T-cell (primary cell): ENCODE measurements around the gene ADAMTSL2. TPM values are rescaled to one million over a fixed set of nuclear protein-coding genes. Genes with fewer than 3 reads are reported as not detected.

Source experiments
- ATAC-seq, 4 experiments: fragments of 200-7000 bp in 3 of 4; fragments of 150-1000 bp in 1 of 4; cut with Tn5 transposase; replicated peaks in 1 of 4; 1 replicate in 3 of 4; 2 replicates in 1 of 4; pipeline ENCODE4 v1.10.0; 2021; ENCODE audit warnings: moderate library complexity in 3 of 4, mild to moderate bottlenecking in 2 of 4, moderate number of reproducible peaks in 1 of 4
- CTCF ChIA-PET, 2 donors: fragments of 300-600 bp; sonication (Branson Sonifier 250); formaldehyde crosslinking; loops; one replicate each; lab custom pipeline; 2022; ENCODE audit warnings: antibody characterized with exemption in 2 of 2; lab: Charles Lee
- POLR2A ChIA-PET, 2 donors: fragments of 300-600 bp; sonication (Branson Sonifier 250); formaldehyde crosslinking; loops; one replicate each; lab custom pipeline; 2022; ENCODE audit warnings: antibody characterized with exemption in 2 of 2; lab: Charles Lee
- DNase-seq, 35 experiments: peaks; one replicate each; pipeline versions ENCODE4 v3.0.0 to v3.0.0-alpha.2; 2013 to 2023
- H3K27ac ChIP-seq: one replicate; pipeline ENCODE4 v1.5.1; 2013; ENCODE audit warnings: low read length
- H3K27me3 ChIP-seq, 2 experiments: replicated peaks in 1 of 2; 1 replicate in 1 of 2; 2 replicates in 1 of 2; pipeline versions ENCODE4 v1.6.1 to v1.7.0; 2013; ENCODE audit warnings: low read length in 1 of 2, mixed read lengths in 1 of 2; ENCODE audit not compliant: control insufficient read depth in 2 of 2, insufficient read depth in 2 of 2; ENCODE audit errors: extremely low read depth in 1 of 2
- H3K36me3 ChIP-seq, 2 donors: 1 replicate in 1 of 2; 2 replicates in 1 of 2; pipeline versions ENCODE4 v1.6.1 to v1.7.0; 2013; ENCODE audit warnings: low read length in 1 of 2; ENCODE audit not compliant: control insufficient read depth in 2 of 2, insufficient read depth in 1 of 2; ENCODE audit errors: extremely low read depth in 1 of 2
- H3K4me1 ChIP-seq, 2 experiments: 1 replicate in 1 of 2; 2 replicates in 1 of 2; pipeline versions ENCODE4 v1.6.1 to v1.7.0; 2013; ENCODE audit warnings: low read length in 2 of 2, mixed read lengths in 1 of 2; ENCODE audit not compliant: insufficient read depth in 2 of 2, control insufficient read depth in 1 of 2; ENCODE audit errors: extremely low read depth in 1 of 2
- H3K4me3 ChIP-seq, 2 donors: 1 replicate in 1 of 2; 2 replicates in 1 of 2; pipeline versions ENCODE4 v1.5.1 to v1.7.0; 2013; ENCODE audit warnings: mild to moderate bottlenecking in 2 of 2, low read length in 1 of 2, moderate library complexity in 1 of 2; ENCODE audit not compliant: control insufficient read depth in 1 of 2; ENCODE audit errors: extremely low read depth in 1 of 2
- H3K9me3 ChIP-seq: 2 replicates; pipeline ENCODE4 v1.7.0; 2013
- H3K27ac Mint-ChIP-seq, 2 donors: one replicate each; pipeline ENCODE4 v1.8.0; 2020 to 2021; ENCODE audit warnings: mild to moderate bottlenecking in 2 of 2, mixed read lengths in 2 of 2
- H3K27me3 Mint-ChIP-seq, 2 donors: one replicate each; pipeline ENCODE4 v1.8.0; 2021 to 2022; ENCODE audit warnings: mixed read lengths in 2 of 2
- H3K36me3 Mint-ChIP-seq: one replicate; pipeline ENCODE4 v1.8.0; 2021; ENCODE audit warnings: mixed read lengths
- H3K4me1 Mint-ChIP-seq, 3 donors: one replicate each; pipeline ENCODE4 v1.8.0; 2020 to 2022; ENCODE audit warnings: mixed read lengths in 3 of 3, mild to moderate bottlenecking in 1 of 3
- H3K4me3 Mint-ChIP-seq, 3 donors: one replicate each; pipeline ENCODE4 v1.8.0; 2020 to 2022; ENCODE audit warnings: mild to moderate bottlenecking in 3 of 3, mixed read lengths in 3 of 3, moderate library complexity in 3 of 3
- H3K9me3 Mint-ChIP-seq, 3 donors: one replicate each; pipeline ENCODE4 v1.8.0; 2020 to 2022; ENCODE audit warnings: mixed read lengths in 3 of 3
- WGBS: methylation state at CpG from one replicate; pipeline ENCODE4 v1.1.5; 2013; ENCODE audit warnings: missing lambda C conversion rate; ENCODE audit not compliant: insufficient coverage; 5-methylcytosine and 5-hydroxymethylcytosine counted together
- total RNA-seq, 35 experiments: library from RNA in 6 of 35; stranded (reverse) in 6 of 35; fragments of 120-200 nt in 1 of 35; gene quantifications; one replicate each; pipeline versions ENCODE4 v1.2.1 to v1.2.4 and lab custom pipeline; 2013 to 2026

The ADAMTSL2 gene
- total RNA-seq, 5 donors from 2014 or later (not counting 1 experiment from before 2014, with no cell fraction given) = 0.16 to 0.76 (median 0.53) TPM

DNA sequence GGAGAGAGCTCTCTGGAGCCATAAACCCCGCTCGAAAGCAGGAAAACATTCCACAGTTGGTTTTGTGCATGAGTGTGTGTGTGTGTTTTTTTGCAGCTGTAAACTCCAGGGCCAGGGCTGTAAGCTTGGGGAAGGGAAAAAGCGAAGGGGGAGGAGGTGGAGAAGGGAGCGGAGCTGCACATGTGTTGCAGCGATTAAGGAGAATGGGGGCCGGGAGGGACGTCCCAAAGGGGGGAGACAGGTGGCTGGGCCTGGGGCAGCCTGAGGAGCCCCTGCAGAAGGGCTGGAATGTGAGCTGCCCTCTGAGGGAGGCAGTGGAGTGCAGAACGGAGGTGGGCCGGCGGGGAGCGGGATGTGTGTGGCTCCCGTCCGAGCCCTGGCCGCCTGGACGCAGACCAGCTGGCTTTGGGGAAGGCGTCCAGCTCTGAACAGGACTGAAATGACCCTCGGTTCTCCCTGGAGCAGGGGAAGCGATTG is 7.0 kb upstream of the ADAMTSL2 start:
- ATAC-seq (no peak), DNase-seq (no peak)
- Mint-ChIP-seq H3K4me3 (no peak overlapping the region), H3K36me3 (no peaks in the 10 kb centered on the region), H3K27me3 (peaks cover 0 to 11% of the 10 kb centered on the region in 2 donors), H3K4me1 (peaks cover 4 to 13% (median 6%) of the 10 kb centered on the region in 3 donors), H3K9me3 (no peaks in the 10 kb centered on the region), H3K27ac (no peak overlapping the region)
- 88% methylated on average over 14 of the region's 18 CpGs for WGBS
- ChIA-PET CTCF (no interaction called here), POLR2A (no interaction called here)
- H3K36me3 ChIP-seq = no peaks in the 10 kb centered on the region
- no peak overlapping the region for H3K27ac ChIP-seq
- peaks cover 0 to 59% of the 10 kb centered on the region in 2 experiments for H3K27me3 ChIP-seq
- no peaks in the 10 kb centered on the region for H3K9me3 ChIP-seq
- no peak overlapping the region for H3K4me3 ChIP-seq
- H3K4me1 ChIP-seq = peaks cover 13 to 14% of the 10 kb centered on the region in 2 experiments

DNA sequence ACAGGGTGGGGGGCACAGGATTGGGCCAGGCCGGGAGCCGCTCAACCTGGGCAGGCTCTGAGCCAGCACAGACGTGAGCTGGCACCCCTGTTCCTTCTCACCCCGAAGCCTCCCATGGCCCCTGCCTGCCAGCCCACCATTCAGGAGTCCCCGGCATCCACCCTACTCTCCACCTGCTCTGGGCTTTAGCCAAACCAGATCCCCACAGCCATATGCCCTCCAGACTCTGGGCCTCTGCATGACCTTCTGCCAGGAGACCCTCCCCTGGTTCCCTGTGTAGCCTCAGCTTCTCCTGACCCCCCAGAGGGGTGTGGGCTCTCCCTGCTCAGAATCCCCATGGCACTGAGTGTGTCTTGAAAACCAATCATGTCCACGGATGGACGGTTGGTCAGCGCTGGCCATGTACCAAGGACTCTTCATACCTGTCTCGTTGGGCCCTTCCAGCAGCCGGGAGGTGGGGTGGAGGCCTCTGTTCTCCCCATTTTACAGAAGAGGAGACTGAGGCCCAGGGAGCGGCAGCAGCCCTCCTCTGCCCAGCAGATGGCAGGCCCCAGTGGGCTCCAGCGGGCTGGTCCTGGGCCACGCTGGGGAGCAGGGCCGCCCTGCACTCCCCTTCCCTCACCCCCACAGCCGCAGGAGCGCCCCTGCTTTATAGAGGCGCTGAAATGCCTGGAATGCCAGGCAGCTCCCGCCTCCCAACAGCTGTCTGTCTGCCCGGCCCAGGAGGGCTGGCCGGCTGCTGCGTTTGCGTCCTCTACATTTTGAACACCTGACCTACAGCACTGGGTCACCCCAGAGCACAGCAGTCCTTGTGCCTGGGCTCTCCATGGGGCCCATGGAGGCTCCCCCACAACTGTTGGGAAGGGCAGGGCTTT is 6.3 kb upstream of the ADAMTSL2 start:
- Histone ChIP-seq H3K9me3 (no peaks in the 10 kb centered on the region), H3K4me1 (peaks cover 20% of the 10 kb centered on the region in 2 experiments), H3K4me3 (no peak overlapping the region), H3K27me3 (peaks cover 0 to 67% of the 10 kb centered on the region in 2 experiments), H3K27ac (no peak overlapping the region), H3K36me3 (no peaks in the 10 kb centered on the region)
- Mint-ChIP-seq H3K4me1 (peaks cover 10 to 20% (median 13%) of the 10 kb centered on the region in 3 donors), H3K9me3 (no peaks in the 10 kb centered on the region), H3K27ac (no peak overlapping the region), H3K27me3 (peaks cover 0 to 18% of the 10 kb centered on the region in 2 donors), H3K4me3 (no peak overlapping the region), H3K36me3 (no peaks in the 10 kb centered on the region)
- 86% methylated on average over 19 of the region's 22 CpGs for WGBS
- ChIA-PET CTCF (interaction anchor here in 1 of 2 donors (0.6 kb wide), 1 partner anchor 696 kb away, joined by 9 read pairs; no protein-coding TSS in a partner anchor), POLR2A (no interaction called here)
- ATAC-seq (no peak), DNase-seq (no peak)

DNA sequence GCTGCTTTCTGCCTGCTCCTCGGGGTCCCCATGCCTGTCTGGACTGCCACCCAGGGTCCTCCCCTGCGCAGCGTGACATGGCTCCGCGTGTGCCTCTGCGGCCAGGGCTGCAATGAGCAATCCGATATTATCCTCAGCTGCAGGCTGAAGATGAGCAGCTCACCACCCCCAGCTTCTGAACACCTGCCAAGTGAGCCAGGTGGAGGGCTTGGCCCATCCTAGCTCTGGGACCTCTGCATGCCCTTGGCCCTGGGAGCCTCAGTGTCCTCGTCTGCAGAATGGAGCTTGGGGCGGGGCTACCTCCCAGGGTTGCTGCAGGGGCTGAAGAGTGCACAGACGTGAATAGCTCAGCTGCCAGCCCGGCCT is 5.6 kb upstream of the ADAMTSL2 start:
- H3K27me3 ChIP-seq = peaks cover 0 to 73% of the 10 kb centered on the region in 2 experiments
- H3K27ac ChIP-seq = no peak overlapping the region
- no peak overlapping the region for H3K4me3 ChIP-seq
- ATAC-seq (no peak), DNase-seq (no peak)
- H3K36me3 ChIP-seq = no peaks in the 10 kb centered on the region
- no peak overlapping the region for H3K4me3 Mint-ChIP-seq
- no peaks in the 10 kb centered on the region for H3K9me3 ChIP-seq
- peaks cover 27% of the 10 kb centered on the region in 2 experiments for H3K4me1 ChIP-seq
- peaks cover 15 to 23% (median 18%) of the 10 kb centered on the region in 3 donors for H3K4me1 Mint-ChIP-seq
- CTCF ChIA-PET = interaction anchor here in 1 of 2 donors (0.6 kb wide), 1 partner anchor 697 kb away, joined by 9 read pairs; no protein-coding TSS in a partner anchor
- WGBS = 84% methylated on average over 10 of the region's 11 CpGs
- H3K36me3 Mint-ChIP-seq = no peaks in the 10 kb centered on the region
- POLR2A ChIA-PET = no interaction called here
- no peaks in the 10 kb centered on the region for H3K9me3 Mint-ChIP-seq
- no peak overlapping the region for H3K27ac Mint-ChIP-seq
- H3K27me3 Mint-ChIP-seq = peaks cover 0 to 23% of the 10 kb centered on the region in 2 donors

DNA sequence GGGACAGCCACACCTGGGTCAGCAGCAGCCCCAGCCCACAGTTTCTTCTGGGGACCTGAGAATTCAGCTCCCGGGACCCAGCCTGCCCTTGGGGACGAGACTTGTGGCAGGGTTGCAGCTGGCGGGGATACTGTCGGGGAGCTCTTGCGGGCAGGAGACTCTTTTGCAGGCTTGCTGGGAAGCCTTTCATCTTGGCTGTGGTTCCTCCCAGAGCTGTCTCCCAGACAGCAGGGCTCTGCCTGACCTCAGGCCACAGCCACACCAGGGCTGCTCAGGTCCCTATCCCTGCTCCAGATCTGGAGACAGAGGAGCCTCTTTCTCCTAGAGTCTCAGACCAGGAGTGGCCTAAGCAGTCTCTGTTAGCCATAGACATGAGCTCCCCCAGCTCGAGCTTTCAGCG is 5.0 kb upstream of the ADAMTSL2 start:
- H3K36me3 ChIP-seq = no peaks in the 10 kb centered on the region
- WGBS = 65% methylated on average over 6 of the region's 7 CpGs
- Mint-ChIP-seq H3K9me3 (no peaks in the 10 kb centered on the region), H3K4me1 (peaks cover 17 to 23% (median 20%) of the 10 kb centered on the region in 3 donors), H3K27ac (no peak overlapping the region), H3K36me3 (no peaks in the 10 kb centered on the region), H3K4me3 (no peak overlapping the region), H3K27me3 (peaks cover 0 to 23% of the 10 kb centered on the region in 2 donors)
- H3K4me1 ChIP-seq = peaks cover 28 to 32% of the 10 kb centered on the region in 2 experiments
- H3K9me3 ChIP-seq = no peaks in the 10 kb centered on the region
- POLR2A ChIA-PET = no interaction called here
- ATAC-seq (no peak), DNase-seq (no peak)
- H3K27me3 ChIP-seq = peaks cover 0 to 78% of the 10 kb centered on the region in 2 experiments
- H3K27ac ChIP-seq = no peak overlapping the region
- CTCF ChIA-PET = no interaction called here
- no peak overlapping the region for H3K4me3 ChIP-seq

DNA sequence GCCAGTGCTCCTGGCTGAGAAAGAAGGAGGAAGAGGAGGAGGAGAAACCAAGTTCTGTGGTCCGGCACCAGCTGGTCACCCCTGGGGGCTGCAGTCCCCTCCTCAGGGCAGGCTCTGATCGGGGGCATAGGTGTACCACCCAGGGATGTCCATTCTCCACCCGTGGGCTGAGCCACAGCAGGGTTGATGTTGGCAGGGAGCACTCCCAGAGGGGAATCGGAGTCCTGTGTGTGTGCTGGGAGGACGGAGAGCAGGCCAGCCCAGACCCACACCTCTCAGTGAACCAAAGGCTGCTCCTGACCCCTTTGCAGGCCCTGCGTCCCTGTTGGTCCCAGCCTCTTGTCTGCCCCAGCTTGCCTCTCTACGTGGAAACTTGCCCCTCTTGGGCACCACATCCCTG is 4.6 kb upstream of the ADAMTSL2 start:
- Mint-ChIP-seq H3K27ac (no peak overlapping the region), H3K4me3 (no peak overlapping the region), H3K9me3 (no peaks in the 10 kb centered on the region), H3K27me3 (peaks cover 0 to 23% of the 10 kb centered on the region in 2 donors), H3K4me1 (peaks cover 17 to 23% (median 20%) of the 10 kb centered on the region in 3 donors), H3K36me3 (no peaks in the 10 kb centered on the region)
- no peak for DNase-seq
- no peak overlapping the region for H3K4me3 ChIP-seq
- H3K27me3 ChIP-seq = peaks cover 0 to 80% of the 10 kb centered on the region in 2 experiments
- H3K27ac ChIP-seq = no peak overlapping the region
- H3K4me1 ChIP-seq = peaks cover 28 to 34% of the 10 kb centered on the region in 2 experiments
- CTCF ChIA-PET = no interaction called here
- H3K36me3 ChIP-seq = no peaks in the 10 kb centered on the region
- ATAC-seq = no peak
- 77% methylated on average over 4 of the region's 7 CpGs for WGBS
- POLR2A ChIA-PET = no interaction called here
- no peaks in the 10 kb centered on the region for H3K9me3 ChIP-seq

DNA sequence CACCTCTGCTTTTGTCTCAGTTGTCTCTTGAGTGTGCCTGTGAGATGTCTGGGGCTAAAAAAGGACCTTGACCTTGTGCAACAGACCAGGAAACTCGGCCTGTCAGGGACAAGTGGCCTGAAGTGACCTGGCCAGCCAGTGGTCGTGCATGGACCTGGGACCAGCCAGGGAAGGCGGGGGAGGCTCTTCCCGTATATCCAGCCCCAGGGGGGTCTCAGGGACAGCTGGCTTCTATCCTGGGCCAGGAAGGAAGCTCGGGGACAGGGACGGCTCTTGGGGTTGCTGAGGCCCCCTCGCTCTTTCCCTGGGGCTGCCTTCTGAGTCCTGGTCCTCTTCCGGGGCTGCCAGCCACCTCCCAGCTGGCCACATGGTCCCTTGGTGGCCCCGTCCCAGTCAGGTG is 3.2 kb upstream of the ADAMTSL2 start:
- DNase-seq (no peak), ATAC-seq (no peak)
- peaks cover 0 to 87% of the 10 kb centered on the region in 2 experiments for H3K27me3 ChIP-seq
- H3K27ac ChIP-seq = no peak overlapping the region
- peaks cover 0 to 32% of the 10 kb centered on the region in 2 donors for H3K27me3 Mint-ChIP-seq
- WGBS = 65% methylated on average over 8 of the region's 9 CpGs
- H3K4me3 ChIP-seq = no peak overlapping the region
- H3K9me3 Mint-ChIP-seq = no peaks in the 10 kb centered on the region
- no peaks in the 10 kb centered on the region for H3K9me3 ChIP-seq
- peaks cover 17 to 22% (median 21%) of the 10 kb centered on the region in 3 donors for H3K4me1 Mint-ChIP-seq
- H3K36me3 ChIP-seq = no peaks in the 10 kb centered on the region
- ChIA-PET POLR2A (no interaction called here), CTCF (no interaction called here)
- no peak overlapping the region for H3K4me3 Mint-ChIP-seq
- H3K4me1 ChIP-seq = peaks cover 26 to 40% of the 10 kb centered on the region in 2 experiments
- H3K27ac Mint-ChIP-seq = no peak overlapping the region
- no peaks in the 10 kb centered on the region for H3K36me3 Mint-ChIP-seq
